ENCODE measurements around the gene PIP5K1C.
"Not testable (repeated sequence)": the region's sequence is repeated elsewhere in the genome, so short reads cannot be mapped to it uniquely, and the experiment has no call there.

PIP5K1C gene

GRCh38 chr19:3586707-3587346 lies 113.4 kb downstream of the PIP5K1C start:
- no peak for DNase-seq (ENCODE audit: low read depth)

- no peak for DNase-seq (ENCODE audit: low read depth)
Measured at GRCh38 chr19:3586127-3586626, 114.1 kb downstream of the PIP5K1C start.

GRCh38 chr19:3585301-3586126 lies 114.8 kb downstream of the PIP5K1C start, which contains the start of gene GIPC3:
Gene GIPC3, plus strand, starts transcription at chr19:3585478. Its CDS starts 120 bp downstream, at chr19:3585598.
- DNase-seq (ENCODE audit: low read depth): no peak

GRCh38 chr19:3584036-3584802 lies 116.0 kb downstream of the PIP5K1C start:
- not testable (repeated sequence) for DNase-seq (ENCODE audit: low read depth)

- DNase-seq (ENCODE audit: low read depth): not testable (repeated sequence)
Measured at GRCh38 chr19:3581792-3582191, 118.5 kb downstream of the PIP5K1C start.
